Heart right ventricle (tissue), 16 donors: ENCODE measurements around the gene APLN. TPM values are rescaled to one million over a fixed set of nuclear protein-coding genes. Genes with fewer than 3 reads are reported as not detected.

Source experiments
- ATAC-seq, 8 donors: fragments of 200-7000 bp; cut with Tn5 transposase; one replicate each; pipeline ENCODE4 v1.9.1; 2020; ENCODE audit warnings: mild to moderate bottlenecking in 8 of 8, moderate library complexity in 8 of 8, moderate number of reproducible peaks in 1 of 8
- DNase-seq, 2 donors: peaks; one replicate each; pipeline ENCODE4 v3.0.0-alpha.2; 2020
- H3K27ac ChIP-seq, 10 donors: fragments of 200-600 bp; sonication (generic) in 2 of 10; one replicate each; pipeline versions ENCODE4 v1.5.0 to v1.8.0; 2020 to 2022; ENCODE audit warnings: mild to moderate bottlenecking in 3 of 10
- H3K27me3 ChIP-seq, 7 donors: fragments of 200-600 bp; one replicate each; pipeline ENCODE4 v1.8.0; 2021 to 2022; ENCODE audit warnings: mild to moderate bottlenecking in 2 of 7
- H3K36me3 ChIP-seq, 9 donors: fragments of 200-600 bp; sonication (generic) in 1 of 9; one replicate each; pipeline versions ENCODE4 v1.5.0 to v1.8.0; 2020 to 2022; ENCODE audit warnings: mild to moderate bottlenecking in 2 of 9
- H3K4me1 ChIP-seq, 9 donors: fragments of 200-600 bp; sonication (generic) in 1 of 9; one replicate each; pipeline versions ENCODE4 v1.5.0 to v1.8.0; 2020 to 2022; ENCODE audit warnings: mild to moderate bottlenecking in 4 of 9
- H3K4me3 ChIP-seq, 10 donors: fragments of 200-600 bp; sonication (generic) in 2 of 10; one replicate each; pipeline versions ENCODE4 v1.5.0 to v1.8.0; 2020 to 2022; ENCODE audit warnings: mild to moderate bottlenecking in 7 of 10, moderate library complexity in 2 of 10
- H3K9me3 ChIP-seq, 11 donors: fragments of 200-600 bp in 10 of 11; sonication (generic) in 2 of 11; one replicate each; pipeline versions ENCODE4 v1.5.0 to v1.8.0; 2013 to 2022; ENCODE audit warnings: mild to moderate bottlenecking in 2 of 11, control low read depth in 1 of 11, moderate library complexity in 1 of 11
- WGBS, 2 donors: extraction: QIAGEN DNeasy Blood & Tissue Kit; methylation state at CpG; one replicate each; pipeline ENCODE4 v1.1.7; 2013; ENCODE audit warnings: inconsistent platforms in 1 of 2; 5-methylcytosine and 5-hydroxymethylcytosine counted together
- intact Hi-C, 10 donors: fragments of 100-400 bp; cut with DNase I; formaldehyde crosslinking; loops; one replicate each; pipeline versions ENCODE4 v1.11.1 to v1.14.2; 2022
- polyA plus RNA-seq, 2 donors: library from polyadenylated mRNA; stranded (reverse); fragments of 200-250 nt; gene quantifications; one replicate each; pipeline ENCODE4 v1.2.3, GENCODE V29; 2013
- total RNA-seq, 10 donors: library from RNA; stranded (reverse); fragmentation: NEBNext Ultra II Directional in 3 of 10; extraction: Animal tissue kit (Norgen Biotek cat#: 25700) in 3 of 10; gene quantifications; one replicate each; pipeline versions ENCODE4 v1.2.1 to v1.2.4, GENCODE V29; 2021 to 2023
- TF ChIP-seq, protein P1 (sequence below), 9 donors: fragments of 200-600 bp; sonication (generic) in 2 of 9; IDR thresholded peaks; one replicate each; pipeline versions ENCODE4 v1.5.0 to v1.8.0; 2021 to 2022; ENCODE audit warnings: antibody characterized with exemption in 9 of 9, mild to moderate bottlenecking in 5 of 9, moderate library complexity in 1 of 9
- donor health status: Arrhythmogenic right ventricular cardiomyopathy.
- donor health status: ischemic (EF 13 %, LVEDD 7.1; RV severe dilation, severe dysfunction).
- donor health status: healthy with polysubstance abuse.
- donor health status: DM: no; HTN: yes; CAD: no.
- donor health status: DM: no; HTN: no; CAD: no.
- donor health status: ischemic (EF 25% LVEDD 6.9; RV normal size, moderate dysfunction).
- donor health status: ischemic (EF 25% LVEDD 5.7; RV mildly dilated, moderate dysfunction).
- donor health status: healthy.
- donor health status: DM: yes; HTN: yes; CAD: no.
- donor health status: Ischemic cardiomyopathy.
- donor health status: ischemic (EF 35%, LVEDD 5.7; RV mildly dilated, moderate dysfunction).
- donor health status: nonischemic (EF 11% LVEDD 7.7; RV severe dilation, severe dysfunction).
- donor health status: DM: yes; HTN: yes; CAD: no.
- donor health status: PGD.
- donor health status: ischemic (EF 29% LVEDD 5.4; RV normal size, mild dysfunction).
- donor health status: nonischemic (EF 23%, LVEDD 6.1; RV moderate dilation, normal function).

Gene APLN
- total and polyA plus RNA-seq, 12 donors: 2.7 to 44.7 (median 13.3) TPM

GRCh38 chrX:129613596-129613995 lies 41.2 kb downstream of the APLN start:
- H3K27ac ChIP-seq: no peak overlapping the region
- H3K9me3 ChIP-seq: peaks cover 0 to 3% (median 0%) of the 10 kb centered on the region in 11 donors
- H3K27me3 ChIP-seq: no peaks in the 10 kb centered on the region
- intact Hi-C loops: no loop called here
- ATAC-seq (no peak), DNase-seq (no peak)
- TF ChIP-seq, protein P1, sequence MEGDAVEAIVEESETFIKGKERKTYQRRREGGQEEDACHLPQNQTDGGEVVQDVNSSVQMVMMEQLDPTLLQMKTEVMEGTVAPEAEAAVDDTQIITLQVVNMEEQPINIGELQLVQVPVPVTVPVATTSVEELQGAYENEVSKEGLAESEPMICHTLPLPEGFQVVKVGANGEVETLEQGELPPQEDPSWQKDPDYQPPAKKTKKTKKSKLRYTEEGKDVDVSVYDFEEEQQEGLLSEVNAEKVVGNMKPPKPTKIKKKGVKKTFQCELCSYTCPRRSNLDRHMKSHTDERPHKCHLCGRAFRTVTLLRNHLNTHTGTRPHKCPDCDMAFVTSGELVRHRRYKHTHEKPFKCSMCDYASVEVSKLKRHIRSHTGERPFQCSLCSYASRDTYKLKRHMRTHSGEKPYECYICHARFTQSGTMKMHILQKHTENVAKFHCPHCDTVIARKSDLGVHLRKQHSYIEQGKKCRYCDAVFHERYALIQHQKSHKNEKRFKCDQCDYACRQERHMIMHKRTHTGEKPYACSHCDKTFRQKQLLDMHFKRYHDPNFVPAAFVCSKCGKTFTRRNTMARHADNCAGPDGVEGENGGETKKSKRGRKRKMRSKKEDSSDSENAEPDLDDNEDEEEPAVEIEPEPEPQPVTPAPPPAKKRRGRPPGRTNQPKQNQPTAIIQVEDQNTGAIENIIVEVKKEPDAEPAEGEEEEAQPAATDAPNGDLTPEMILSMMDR (IDR thresholded peaks at IDR 0.05): no peak
- H3K36me3 ChIP-seq: no peaks in the 10 kb centered on the region
- H3K4me3 ChIP-seq: no peak overlapping the region
- H3K4me1 ChIP-seq: peaks cover 0 to 6% (median 0%) of the 10 kb centered on the region in 9 donors

GRCh38 chrX:129612396-129612795 lies 42.4 kb downstream of the APLN start:
- Histone ChIP-seq H3K4me3 (no peak overlapping the region), H3K4me1 (peaks cover 0 to 6% (median under 1%) of the 10 kb centered on the region in 9 donors), H3K9me3 (peaks cover 0 to 3% (median 0%) of the 10 kb centered on the region in 11 donors), H3K36me3 (no peaks in the 10 kb centered on the region), H3K27me3 (no peaks in the 10 kb centered on the region), H3K27ac (no peak overlapping the region)
- ATAC-seq: no peak
- intact Hi-C loops: no loop called here
- TF ChIP-seq, protein P1 (IDR thresholded peaks at IDR 0.05): no peak
- WGBS, 2 donors: 64 to 73% methylated on average over 2 of the region's 2 CpGs
- no peak for DNase-seq

DNA sequence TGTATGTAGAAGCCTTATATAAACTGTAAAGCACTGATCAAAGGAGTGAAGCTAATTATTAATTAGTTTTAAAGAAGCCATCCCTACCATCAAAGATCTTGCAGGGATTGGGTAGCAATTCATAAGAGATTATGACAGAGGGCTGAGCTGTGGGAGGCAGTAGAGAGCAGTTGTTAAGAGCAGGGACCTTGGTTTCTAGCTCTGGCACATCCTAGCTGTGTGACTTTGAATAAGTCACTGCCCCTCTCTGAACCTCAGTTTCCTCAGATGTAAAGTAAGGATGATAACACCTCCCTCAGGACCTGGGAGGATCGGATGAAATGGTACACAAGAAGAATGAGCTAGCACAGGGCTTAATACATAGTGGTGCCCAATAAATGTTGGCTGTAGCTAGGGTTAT lies 45.4 kb downstream of the APLN start:
- no peak for DNase-seq
- H3K4me3 ChIP-seq: no peak overlapping the region
- no peak for ATAC-seq
- WGBS, 2 donors: 88 to 94% methylated on average over 1 of the region's 1 CpG
- peaks cover 0 to 4% (median 0%) of the 10 kb centered on the region in 7 donors for H3K27me3 ChIP-seq
- H3K36me3 ChIP-seq: no peaks in the 10 kb centered on the region
- TF ChIP-seq, protein P1 (IDR thresholded peaks at IDR 0.05): no peak
- peaks cover 0 to 3% (median 0%) of the 10 kb centered on the region in 11 donors for H3K9me3 ChIP-seq
- intact Hi-C loops: loop anchor here in 9 of 10 donors (5.0 to 10.0 kb wide), 15 partner anchors 118 to 1305 kb away; partner anchors contain the start of genes UTP14A (in 3 of the 9) and ZDHHC9 (in 1 of the 9)
- H3K27ac ChIP-seq: no peak overlapping the region
- H3K4me1 ChIP-seq: peaks cover 0 to 13% (median 4%) of the 10 kb centered on the region in 9 donors

DNA sequence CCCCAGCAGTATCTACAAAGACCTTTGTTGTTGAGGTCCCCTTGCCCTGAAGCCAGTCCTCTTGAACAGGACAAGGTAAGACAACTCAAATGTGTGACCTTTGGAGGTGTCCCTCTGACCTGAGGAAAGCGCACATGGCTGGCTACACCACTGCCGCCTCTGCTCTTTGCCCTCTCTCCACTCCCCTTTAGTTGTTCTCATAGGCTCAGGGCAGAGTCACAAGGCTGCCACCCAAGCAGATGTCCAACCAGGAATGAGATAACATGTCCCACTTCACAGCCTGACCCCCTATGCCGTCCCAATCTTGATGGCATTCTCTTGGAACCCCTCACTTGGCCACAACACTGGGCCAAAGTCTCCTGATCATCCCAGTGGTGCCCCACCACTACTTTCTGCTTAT lies 46.3 kb downstream of the APLN start:
- H3K9me3 ChIP-seq: peaks cover 0 to 3% (median 0%) of the 10 kb centered on the region in 11 donors
- DNase-seq (no peak), ATAC-seq (no peak)
- WGBS, 2 donors: 40 to 91% methylated on average over 1 to 3 of the region's 3 CpGs
- H3K27ac ChIP-seq: no peak overlapping the region
- H3K27me3 ChIP-seq: peaks cover 0 to 4% (median 0%) of the 10 kb centered on the region in 7 donors
- peaks cover 0 to 18% (median 7%) of the 10 kb centered on the region in 9 donors for H3K4me1 ChIP-seq
- intact Hi-C loops: loop anchor here in 9 of 10 donors (5.0 to 10.0 kb wide), 15 partner anchors 119 to 1306 kb away; partner anchors contain the start of genes UTP14A (in 3 of the 9) and ZDHHC9 (in 1 of the 9)
- no peak overlapping the region for H3K4me3 ChIP-seq
- H3K36me3 ChIP-seq: no peaks in the 10 kb centered on the region
- TF ChIP-seq, protein P1 (IDR thresholded peaks at IDR 0.05): no peak
